Heart left ventricle (tissue), 16 donors: ENCODE data around the gene MYBPC2. TPM values are rescaled to one million over a fixed set of nuclear protein-coding genes. Genes with fewer than 3 reads are reported as not detected.
"Not testable (repeated sequence)": the region's sequence is repeated elsewhere in the genome, so short reads cannot be mapped to it uniquely, and the experiment has no call there.

Experiments
- ATAC-seq, 4 donors: fragments of 200-7000 bp; cut with Tn5 transposase; one replicate each; pipeline ENCODE4 v1.9.1; 2020 to 2022; ENCODE audit warnings: moderate library complexity in 4 of 4, mild to moderate bottlenecking in 3 of 4, moderate number of reproducible peaks in 1 of 4
- DNase-seq, 5 donors: peaks; one replicate each; pipeline ENCODE4 v3.0.0-alpha.2; 2020
- H3K27ac ChIP-seq, 12 donors: fragments of 200-600 bp; sonication (generic) in 4 of 12; one replicate each; pipeline versions ENCODE4 v1.5.0 to v1.8.0; 2016 to 2022; ENCODE audit warnings: mild to moderate bottlenecking in 2 of 12
- H3K27me3 ChIP-seq, 9 donors: fragments of 200-600 bp; sonication (generic) in 2 of 9; one replicate each; pipeline versions ENCODE4 v1.5.1 to v1.8.0; 2016 to 2022; ENCODE audit warnings: mild to moderate bottlenecking in 3 of 9
- H3K36me3 ChIP-seq, 9 donors: fragments of 200-600 bp; sonication (generic) in 2 of 9; one replicate each; pipeline versions ENCODE4 v1.5.0 to v1.8.0; 2018 to 2022; ENCODE audit warnings: mild to moderate bottlenecking in 2 of 9
- H3K4me1 ChIP-seq, 12 donors: fragments of 200-600 bp; sonication (generic) in 4 of 12; one replicate each; pipeline versions ENCODE4 v1.5.0 to v1.8.0; 2016 to 2022; ENCODE audit warnings: mild to moderate bottlenecking in 3 of 12
- H3K4me3 ChIP-seq, 12 donors: fragments of 200-600 bp; sonication (generic) in 4 of 12; one replicate each; pipeline versions ENCODE4 v1.5.0 to v1.8.0; 2017 to 2022; ENCODE audit warnings: mild to moderate bottlenecking in 9 of 12, moderate library complexity in 4 of 12
- H3K9me3 ChIP-seq, 12 donors: fragments of 200-600 bp; sonication (generic) in 4 of 12; one replicate each; pipeline versions ENCODE4 v1.5.0 to v1.8.0; 2016 to 2022; ENCODE audit warnings: mild to moderate bottlenecking in 1 of 12
- POLR2A ChIP-seq, 2 donors: fragments of 450-650 bp; IDR thresholded peaks; one replicate each; pipeline ENCODE4 v1.6.1; 2017; ENCODE audit warnings: antibody characterized with exemption in 2 of 2, mild to moderate bottlenecking in 2 of 2, moderate library complexity in 2 of 2
- WGBS, 4 donors: extraction: QIAGEN DNeasy Blood & Tissue Kit in 2 of 4; methylation state at CpG; one replicate each; pipeline versions ENCODE4 v1.1.5 to v1.1.7; 2013 to 2018; 5-methylcytosine and 5-hydroxymethylcytosine counted together
- intact Hi-C, 10 donors: fragments of 100-400 bp; cut with DNase I; formaldehyde crosslinking; loops; one replicate each; pipeline versions ENCODE4 v1.11.1 to v1.14.2; 2022
- polyA plus RNA-seq, 2 donors: library from polyadenylated mRNA; stranded (reverse); fragments of 200-250 nt; gene quantifications; one replicate each; pipeline ENCODE4 v1.2.3, GENCODE V29; 2013
- total RNA-seq, 9 donors: library from RNA; depleted of rRNA in 2 of 9; stranded (reverse); fragments of >200 nt in 2 of 9; fragmentation: NEBNext Ultra II Directional in 3 of 9; extraction: Animal tissue kit (Norgen Biotek cat#: 25700) in 3 of 9; gene quantifications; one replicate each; pipeline versions ENCODE4 v1.1.0 to v1.2.4, GENCODE V29; 2016 to 2023
- TF ChIP-seq, protein P1 (sequence below), 12 donors: fragments of 200-600 bp; sonication (generic) in 4 of 12; IDR thresholded peaks; one replicate each; pipeline versions ENCODE4 v1.5.0 to v1.8.0; 2018 to 2022; ENCODE audit warnings: antibody characterized with exemption in 12 of 12, mild to moderate bottlenecking in 5 of 12
- donor health status: ischemic (EF 13 %, LVEDD 7.1; RV severe dilation, severe dysfunction).
- donor health status: healthy with polysubstance abuse.
- donor health status: DM: no; HTN: yes; CAD: no.
- donor health status: DM: no; HTN: no; CAD: no.
- donor health status: ischemic (EF 25% LVEDD 6.9; RV normal size, moderate dysfunction).
- donor health status: ischemic (EF 25% LVEDD 5.7; RV mildly dilated, moderate dysfunction).
- donor health status: healthy.
- donor health status: DM: yes; HTN: yes; CAD: no.
- donor health status: ischemic (EF 35%, LVEDD 5.7; RV mildly dilated, moderate dysfunction).
- donor health status: nonischemic (EF 11% LVEDD 7.7; RV severe dilation, severe dysfunction).
- donor health status: DM: yes; HTN: yes; CAD: no.
- donor health status: PGD.
- donor health status: ischemic (EF 29% LVEDD 5.4; RV normal size, mild dysfunction).
- donor health status: nonischemic (EF 23%, LVEDD 6.1; RV moderate dilation, normal function).

The MYBPC2 gene
- total and polyA plus RNA-seq, 11 donors, result 0.09 to 0.35 (median 0.28) TPM; not detected in 8

- DNase-seq (no peak), ATAC-seq (no peak)
- intact Hi-C loops, result no loop called here
- no peaks in the 10 kb centered on the region for H3K4me1 ChIP-seq
- H3K27ac ChIP-seq, result no peak overlapping the region
- no peak overlapping the region for H3K4me3 ChIP-seq
- WGBS, 4 donors, result 84 to 90% (median 87%) methylated on average over 6 of the region's 6 CpGs
- H3K36me3 ChIP-seq, result no peaks in the 10 kb centered on the region
- H3K9me3 ChIP-seq, result no peaks in the 10 kb centered on the region
- TF ChIP-seq POLR2A (IDR thresholded peaks at IDR 0.05), result no peak
- TF ChIP-seq, protein P1, sequence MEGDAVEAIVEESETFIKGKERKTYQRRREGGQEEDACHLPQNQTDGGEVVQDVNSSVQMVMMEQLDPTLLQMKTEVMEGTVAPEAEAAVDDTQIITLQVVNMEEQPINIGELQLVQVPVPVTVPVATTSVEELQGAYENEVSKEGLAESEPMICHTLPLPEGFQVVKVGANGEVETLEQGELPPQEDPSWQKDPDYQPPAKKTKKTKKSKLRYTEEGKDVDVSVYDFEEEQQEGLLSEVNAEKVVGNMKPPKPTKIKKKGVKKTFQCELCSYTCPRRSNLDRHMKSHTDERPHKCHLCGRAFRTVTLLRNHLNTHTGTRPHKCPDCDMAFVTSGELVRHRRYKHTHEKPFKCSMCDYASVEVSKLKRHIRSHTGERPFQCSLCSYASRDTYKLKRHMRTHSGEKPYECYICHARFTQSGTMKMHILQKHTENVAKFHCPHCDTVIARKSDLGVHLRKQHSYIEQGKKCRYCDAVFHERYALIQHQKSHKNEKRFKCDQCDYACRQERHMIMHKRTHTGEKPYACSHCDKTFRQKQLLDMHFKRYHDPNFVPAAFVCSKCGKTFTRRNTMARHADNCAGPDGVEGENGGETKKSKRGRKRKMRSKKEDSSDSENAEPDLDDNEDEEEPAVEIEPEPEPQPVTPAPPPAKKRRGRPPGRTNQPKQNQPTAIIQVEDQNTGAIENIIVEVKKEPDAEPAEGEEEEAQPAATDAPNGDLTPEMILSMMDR (IDR thresholded peaks at IDR 0.05), result no peak
- peaks cover 0 to 7% (median 0%) of the 10 kb centered on the region in 9 donors for H3K27me3 ChIP-seq
Measured at GRCh38 chr19:50468818-50469217, 36.1 kb downstream of the MYBPC2 start.

DNA sequence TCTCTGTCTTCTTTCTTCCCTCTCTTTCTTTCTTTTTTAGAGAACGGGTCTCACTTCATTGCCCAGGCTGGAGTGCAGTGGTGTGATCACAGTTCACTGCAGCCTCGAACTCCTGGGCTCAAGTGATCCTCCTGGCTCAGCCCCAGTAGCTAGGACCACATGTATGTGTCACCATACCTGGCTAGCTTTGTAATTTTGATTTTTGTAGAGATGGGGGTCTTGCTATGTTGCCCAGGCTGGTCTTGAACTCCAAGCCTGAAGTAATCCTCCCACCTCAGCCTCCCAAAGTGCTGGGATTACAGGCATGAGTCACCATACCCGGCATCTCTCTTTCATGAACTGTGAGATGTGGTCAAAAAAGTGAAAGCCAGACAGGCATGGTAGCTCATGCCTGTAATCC is 40.6 kb downstream of the MYBPC2 start:
- H3K4me3 ChIP-seq, H3K9me3 ChIP-seq, intact Hi-C loops, DNase-seq, H3K36me3 ChIP-seq, H3K27me3 ChIP-seq, ATAC-seq, H3K27ac ChIP-seq: not testable (repeated sequence)
- WGBS, 4 donors, result 67 to 83% (median 70%) methylated on average over 3 of the region's 3 CpGs
- H3K4me1 ChIP-seq, result peaks cover 7 to 17% (median 13%) of the 10 kb centered on the region in 12 donors

GRCh38 chr19:50475101-50475568 is 42.4 kb downstream of the MYBPC2 start:
- Histone ChIP-seq H3K27me3 (no peaks in the 10 kb centered on the region), H3K36me3 (peaks cover 0 to 20% (median 13%) of the 10 kb centered on the region in 9 donors), H3K4me1 (peaks cover 7 to 26% (median 14%) of the 10 kb centered on the region in 12 donors), H3K9me3 (no peaks in the 10 kb centered on the region), H3K27ac (no peak overlapping the region), H3K4me3 (no peak overlapping the region)
- intact Hi-C loops, result loop anchor here in 2 of 10 donors (5.0 kb wide), 1 partner anchor 108 kb away; the partner anchor contains the start of gene NAPSA (in 2 of the 2)
- WGBS, 4 donors, result 75 to 84% (median 78%) methylated on average over 10 to 12 of the region's 12 CpGs
- DNase-seq (peak in 1 of 5 donors; percentile 53), ATAC-seq (no peak)
- no peak for TF ChIP-seq POLR2A (IDR thresholded peaks at IDR 0.05)
- TF ChIP-seq, protein P1 (IDR thresholded peaks at IDR 0.05), result no peak

GRCh38 chr19:50475736-50476223 is 43.1 kb downstream of the MYBPC2 start:
- ATAC-seq (peak in 1 of 4 donors; percentile 4), DNase-seq (no peak)
- Histone ChIP-seq H3K4me1 (peaks cover 7 to 26% (median 14%) of the 10 kb centered on the region in 12 donors), H3K27ac (peak overlapping the region in 7 of 12 donors; percentile 47 to 88 (median 83)), H3K9me3 (no peaks in the 10 kb centered on the region), H3K27me3 (no peaks in the 10 kb centered on the region), H3K4me3 (peak overlapping the region in 11 of 12 donors; percentile 80 to 99 (median 97)), H3K36me3 (peaks cover 0 to 26% (median 19%) of the 10 kb centered on the region in 9 donors)
- no peak for TF ChIP-seq POLR2A (IDR thresholded peaks at IDR 0.05)
- TF ChIP-seq, protein P1 (IDR thresholded peaks at IDR 0.05), result no peak
- 67 to 71% (median 68%) methylated on average over 27 to 29 of the region's 29 CpGs for WGBS, 4 donors
- intact Hi-C loops, result loop anchor here in 6 of 10 donors (1.0 to 5.0 kb wide), 3 partner anchors 35 to 108 kb away; partner anchors contain the start of genes JOSD2 (in 5 of the 6) and NAPSA (in 2 of the 6)
